ENCODE results near the gene IRF6.
A peak's percentile ranks its signal among the peaks of the same experiment; 100 is the strongest.

IRF6 gene

DNA sequence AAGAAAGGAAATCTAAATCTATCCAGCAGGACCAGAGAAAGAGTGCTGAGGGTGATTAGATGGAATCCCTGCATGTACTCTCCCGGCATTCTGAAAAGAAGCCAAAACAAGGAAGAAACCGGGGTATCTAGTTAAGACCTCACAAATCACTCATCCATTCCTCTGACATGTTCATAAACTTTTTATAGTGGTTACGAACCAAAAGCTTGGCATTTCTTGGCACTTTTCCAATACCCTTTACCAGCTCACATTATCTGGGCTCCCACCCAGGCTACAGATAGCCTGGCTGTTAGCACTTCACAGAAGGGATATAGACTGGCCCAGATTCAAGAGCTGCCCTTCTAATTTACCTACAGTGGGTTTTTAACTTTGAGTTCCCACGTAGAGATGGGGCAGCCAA is 19.8 kb downstream of the IRF6 start:
- FAIRE-seq = no peak

DNA sequence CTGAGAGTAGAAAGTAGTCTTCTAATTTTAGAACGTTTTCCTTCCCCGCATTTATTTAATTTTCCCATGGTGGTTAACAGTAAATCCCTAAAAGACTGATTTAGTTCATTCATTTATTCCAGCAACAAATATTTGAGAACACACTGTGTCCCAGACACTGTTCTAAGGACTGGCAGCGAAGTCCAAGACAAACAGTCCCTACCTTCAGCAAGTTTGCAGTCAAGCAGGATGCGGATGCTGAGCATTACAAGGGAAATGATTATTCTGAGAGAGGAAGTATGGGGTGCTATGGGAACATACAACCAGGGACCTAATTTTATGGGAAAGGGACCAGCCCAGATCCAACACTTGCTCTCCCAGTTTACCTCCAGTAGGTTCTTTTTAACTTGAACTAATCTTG is 20.4 kb downstream of the IRF6 start:
- FAIRE-seq = no peak

DNA sequence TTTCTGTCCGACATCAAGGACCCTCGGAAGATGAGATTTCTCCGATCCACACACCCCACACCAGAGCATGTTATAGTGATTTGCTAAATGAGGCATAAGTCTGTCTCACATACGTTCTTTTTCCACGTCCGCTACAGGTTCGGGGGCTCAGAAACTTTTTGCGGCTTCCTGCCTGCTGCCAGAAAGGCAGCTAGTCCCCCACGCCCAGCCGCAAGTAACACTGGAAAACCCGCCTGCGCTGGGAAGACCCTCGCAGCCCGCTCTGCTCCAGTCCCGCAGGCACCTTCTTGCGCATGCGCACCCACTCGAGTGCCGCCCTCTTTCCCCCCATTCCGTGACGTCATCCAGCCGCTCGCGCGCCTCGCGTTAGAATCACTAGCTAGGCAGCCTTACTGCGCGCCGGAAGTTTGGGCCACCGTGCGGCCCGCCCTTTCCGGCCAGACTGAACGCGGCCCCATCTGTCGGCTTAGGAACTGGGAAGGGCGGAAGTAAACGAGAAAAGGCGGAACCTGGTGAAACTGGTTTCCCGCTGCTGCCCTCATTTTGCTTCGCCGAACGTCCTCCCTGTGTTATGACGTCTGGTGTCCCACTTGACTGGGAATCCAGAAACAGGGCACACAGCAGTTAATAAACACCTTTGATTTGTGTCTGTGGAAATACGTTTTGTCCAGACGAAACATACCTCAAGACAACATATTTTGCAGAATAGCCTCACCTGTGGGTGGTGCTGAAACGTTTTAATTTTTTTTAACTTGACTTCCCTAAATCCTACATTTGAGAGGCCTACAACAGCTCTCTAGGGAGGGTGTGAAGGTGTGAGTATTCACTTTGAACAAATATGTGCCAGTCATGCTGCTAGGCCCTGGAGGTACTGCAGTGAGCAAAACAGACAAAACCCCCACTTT is 21.4 kb downstream of the IRF6 start, which contains the start of gene C1orf74:
Gene C1orf74 (minus strand): TSS at position 295 of the 905 bp plus-strand sequence. CDS start 925 bp downstream, outside the sequence.
- peak; percentile 98 for FAIRE-seq

DNA sequence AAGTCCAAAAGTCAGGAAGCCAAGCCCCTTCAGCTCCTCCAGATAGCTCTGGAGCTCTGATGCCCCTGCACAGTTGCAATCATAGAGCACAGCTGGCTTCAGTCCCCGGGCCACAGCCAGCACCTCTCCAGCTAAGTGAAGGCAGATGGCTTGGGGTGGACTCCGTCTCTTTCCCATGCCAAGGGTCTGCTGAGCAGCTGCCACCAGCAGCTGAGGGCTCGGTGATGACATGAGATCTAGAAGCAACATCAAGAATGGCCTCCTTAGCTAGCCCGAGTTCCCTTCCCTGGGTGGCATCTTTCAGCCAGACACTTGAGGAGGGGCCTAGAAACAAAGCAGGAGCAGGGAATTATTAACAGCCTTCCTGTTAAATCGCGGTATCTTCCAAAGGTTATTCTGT is 22.6 kb downstream of the IRF6 start:
- no peak for FAIRE-seq

DNA sequence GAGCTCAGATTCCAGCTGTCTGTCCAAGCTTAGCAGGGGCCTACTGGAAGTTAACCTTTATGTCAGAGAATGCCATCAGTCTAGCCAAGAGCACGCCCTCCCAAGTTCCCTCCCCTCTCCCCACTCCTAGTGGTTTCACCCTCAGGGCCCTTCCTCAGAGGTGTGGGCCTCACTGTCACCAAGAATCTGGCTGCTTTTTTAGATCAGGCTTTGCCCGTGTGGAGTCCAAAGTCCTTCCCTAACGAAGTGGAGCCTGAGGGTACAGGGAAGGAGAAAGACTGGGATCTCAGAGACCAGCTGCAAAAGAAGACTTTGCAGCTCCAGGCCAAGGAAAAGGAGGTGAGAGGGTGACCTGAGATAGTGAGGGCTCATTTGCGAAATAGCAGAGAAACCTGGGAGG is 25.7 kb downstream of the IRF6 start:
- FAIRE-seq = no peak

DNA sequence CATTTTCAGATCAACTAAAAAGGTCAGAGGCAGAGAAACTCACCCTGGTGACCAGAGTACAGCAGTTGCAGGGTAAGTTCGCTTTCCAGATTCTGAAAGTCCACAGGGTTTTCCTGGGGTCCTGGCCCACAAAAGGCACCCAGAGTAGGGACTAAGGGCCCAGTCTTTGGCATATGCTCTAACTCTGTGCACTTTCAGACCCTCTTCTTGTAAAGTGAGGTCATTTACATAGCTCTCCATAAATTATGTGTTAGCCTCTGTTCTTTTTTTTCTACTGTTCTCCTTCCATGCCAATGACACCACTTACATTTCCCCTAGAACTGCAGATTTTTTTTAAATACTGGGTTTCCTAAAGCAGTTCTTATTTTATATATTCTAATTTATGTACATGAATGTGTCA is 27.8 kb downstream of the IRF6 start:
- FAIRE-seq = no peak

DNA sequence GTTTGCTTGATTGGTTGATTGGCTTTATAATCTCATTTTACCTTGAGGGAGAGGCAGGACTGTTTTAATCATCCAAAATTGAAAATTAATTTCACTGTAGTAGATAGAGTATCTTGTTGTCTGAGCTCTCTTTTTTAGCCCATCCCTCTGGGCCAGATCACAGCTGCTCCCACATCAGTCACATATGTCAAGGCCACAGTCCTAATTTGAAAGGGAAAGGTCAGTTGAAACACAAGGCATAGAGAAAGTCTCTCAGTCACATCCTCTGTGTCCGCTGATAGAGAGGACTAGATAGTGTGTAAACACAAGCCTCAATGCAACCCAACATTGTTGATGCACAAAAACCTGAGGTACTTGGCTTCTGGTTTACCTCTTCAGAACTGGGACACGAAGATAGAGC is 28.4 kb downstream of the IRF6 start:
- no peak for FAIRE-seq

DNA sequence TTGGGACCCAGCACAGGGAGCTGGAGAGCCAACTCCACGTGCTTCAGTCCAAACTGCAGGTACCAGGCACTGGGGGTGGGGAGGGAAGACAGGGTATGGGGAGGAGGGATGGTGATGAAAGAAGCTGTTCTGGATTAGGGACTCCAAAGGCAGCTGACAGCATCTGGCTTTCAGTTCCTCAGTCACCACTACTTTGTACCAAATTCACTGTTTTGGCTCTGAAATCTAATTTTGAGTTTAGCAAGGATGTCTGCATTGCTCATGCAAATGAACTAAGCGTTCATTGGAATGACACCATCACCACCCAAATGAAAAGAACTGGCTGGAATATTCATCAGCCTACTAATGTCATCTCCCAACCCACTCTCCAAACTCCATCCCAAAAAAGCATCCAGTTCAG is 30.3 kb downstream of the IRF6 start:
- no peak for FAIRE-seq

DNA sequence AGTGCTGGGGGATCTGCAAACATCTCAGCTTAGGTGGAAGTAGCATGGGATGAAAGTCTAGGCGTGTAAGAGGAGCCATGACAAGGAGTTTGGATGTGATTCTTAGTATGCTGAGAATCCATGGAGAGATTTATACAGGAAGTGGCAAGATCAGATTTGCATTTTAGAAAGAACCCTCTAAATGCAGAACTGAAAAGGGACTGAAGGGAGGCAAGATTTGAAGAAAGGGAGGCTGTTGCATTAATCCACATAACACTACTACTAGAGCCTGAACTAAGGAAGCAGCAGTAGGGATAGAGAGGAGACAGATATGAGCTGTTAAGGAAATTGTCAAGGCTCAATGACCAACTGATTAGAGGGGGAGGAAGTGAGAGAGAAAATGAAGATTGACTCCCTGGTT is 31.4 kb downstream of the IRF6 start:
- no peak for FAIRE-seq

DNA sequence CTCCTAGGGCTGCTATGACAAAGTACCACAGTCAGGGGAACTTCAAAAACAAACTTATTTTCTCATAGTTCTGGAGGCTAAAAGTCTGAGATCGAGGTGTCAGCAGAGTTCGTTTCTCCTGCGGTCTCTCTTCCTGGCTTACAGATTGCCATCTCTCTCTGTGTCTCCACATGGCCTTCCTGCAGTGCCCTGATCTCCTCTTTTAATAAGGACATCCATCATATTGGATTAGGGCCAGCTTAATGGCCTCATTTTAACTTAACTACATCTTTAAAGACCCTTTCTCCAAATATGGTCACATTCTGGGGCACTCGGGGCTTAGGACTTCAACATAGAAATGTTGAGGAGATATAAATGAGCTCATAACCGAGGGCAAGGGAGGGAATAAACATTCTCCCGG is 33.8 kb downstream of the IRF6 start:
- FAIRE-seq = no peak

DNA sequence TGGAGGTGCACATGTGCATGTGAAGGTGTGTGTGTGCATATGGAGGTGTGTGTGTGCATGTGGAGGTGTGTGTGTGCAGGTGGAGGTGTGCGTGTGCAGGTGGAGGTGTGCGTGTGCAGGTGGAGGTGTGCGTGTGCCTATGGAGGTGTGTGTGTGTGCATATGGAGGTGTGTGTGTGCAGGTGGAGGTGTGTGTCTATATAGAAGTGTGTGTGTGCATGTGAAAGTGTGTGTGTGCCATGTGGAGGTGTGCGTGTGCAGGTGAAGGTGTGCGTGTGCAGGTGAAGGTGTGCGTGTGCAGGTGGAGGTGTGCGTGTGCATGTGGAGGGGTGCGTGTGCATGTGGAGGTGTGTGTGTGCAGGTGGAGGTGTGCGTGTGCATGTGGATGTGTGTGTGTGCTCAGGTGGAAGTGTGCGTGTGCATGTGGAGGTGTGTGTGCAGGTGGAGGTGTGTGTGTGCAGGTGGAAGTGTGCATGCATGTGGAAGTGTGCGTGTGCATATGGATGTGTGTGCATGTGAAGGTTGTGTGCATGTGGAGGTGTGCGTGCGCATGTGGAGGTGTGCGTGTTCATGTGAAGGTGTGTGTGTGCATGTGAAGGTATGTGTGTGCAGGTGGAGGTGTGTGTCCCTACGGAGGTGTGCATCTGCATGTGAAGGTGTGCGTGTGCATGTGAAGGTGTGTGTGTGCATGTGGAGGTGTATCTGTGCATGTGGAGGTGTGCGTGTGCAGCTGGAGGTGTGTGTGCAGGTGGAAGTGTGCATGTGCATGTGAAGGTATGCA is 35.1 kb downstream of the IRF6 start:
- FAIRE-seq = no peak

DNA sequence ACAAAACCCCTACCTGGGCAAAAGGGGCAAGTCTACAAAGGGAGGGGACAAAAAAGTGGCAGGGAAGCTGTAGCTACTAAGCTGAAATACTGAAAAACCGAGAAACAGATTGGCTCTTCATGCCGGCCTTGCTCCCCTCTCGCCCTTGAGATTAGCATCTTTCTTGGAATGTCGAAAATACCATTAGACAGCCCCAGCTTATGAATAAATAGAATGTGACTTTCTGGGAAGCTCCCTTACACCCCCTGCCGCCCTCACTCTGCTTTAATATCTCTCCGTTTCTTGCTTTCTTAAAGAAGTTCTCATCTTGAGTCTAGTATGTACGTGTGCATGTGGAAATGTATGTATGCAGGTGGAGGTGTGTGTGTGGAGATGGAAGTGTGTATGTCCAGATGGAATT is 36.0 kb downstream of the IRF6 start:
- FAIRE-seq = no peak

DNA sequence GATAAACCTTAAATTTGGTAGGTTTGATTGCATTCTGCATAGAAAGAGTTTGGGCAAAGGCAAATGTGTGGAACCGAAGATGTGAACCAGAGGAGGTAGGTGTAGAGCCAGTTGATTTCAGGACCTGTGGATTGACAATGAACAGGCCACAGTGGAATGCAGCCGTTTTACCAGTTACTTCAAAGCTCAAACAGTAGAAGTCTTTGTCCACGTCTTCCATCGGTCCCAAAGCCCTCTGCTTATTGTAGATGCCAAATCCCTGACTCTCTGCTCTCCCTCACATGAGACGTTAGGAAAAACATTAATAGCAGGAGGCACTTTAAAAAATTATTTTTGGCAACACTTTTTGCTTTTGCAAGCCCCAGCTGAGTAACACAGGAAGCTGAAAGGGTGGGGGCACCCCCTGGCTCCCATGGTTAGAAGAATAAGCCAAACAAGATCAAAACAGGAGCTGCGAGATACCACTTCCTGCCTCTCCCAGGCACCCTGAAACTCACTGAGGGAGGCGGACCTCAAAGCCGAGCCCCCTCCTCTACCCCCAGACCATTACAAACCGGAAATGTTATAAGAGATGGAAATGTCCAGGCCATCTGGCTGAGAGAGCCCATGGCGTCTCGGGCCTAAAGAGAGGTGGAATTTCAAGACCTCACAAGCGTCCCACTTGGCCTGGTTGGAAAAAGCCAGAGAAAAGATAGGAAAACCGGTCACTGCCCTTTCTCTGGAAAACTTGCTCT is 36.6 kb downstream of the IRF6 start:
- FAIRE-seq = no peak

DNA sequence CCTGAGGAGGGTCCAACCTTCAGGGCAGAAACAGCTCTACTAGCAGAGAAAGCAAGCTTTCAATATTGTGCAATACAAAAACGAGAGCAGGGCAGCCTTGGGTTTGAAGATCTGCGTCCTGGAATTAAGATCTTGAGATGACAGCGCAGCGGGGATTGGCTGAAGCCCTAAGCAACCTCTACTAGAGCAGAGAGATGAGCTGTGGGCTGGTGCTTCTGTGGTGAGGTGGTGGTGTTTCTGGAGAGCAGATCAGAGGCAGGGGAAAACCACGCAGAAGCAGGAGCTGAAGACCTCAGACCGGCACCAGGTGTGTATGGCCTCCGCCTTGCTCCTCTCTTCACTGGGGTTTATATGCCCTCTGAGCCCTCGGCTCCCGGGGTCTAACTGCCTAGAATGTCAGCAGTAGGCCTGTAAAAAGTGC is 37.6 kb downstream of the IRF6 start:
- FAIRE-seq = no peak

DNA sequence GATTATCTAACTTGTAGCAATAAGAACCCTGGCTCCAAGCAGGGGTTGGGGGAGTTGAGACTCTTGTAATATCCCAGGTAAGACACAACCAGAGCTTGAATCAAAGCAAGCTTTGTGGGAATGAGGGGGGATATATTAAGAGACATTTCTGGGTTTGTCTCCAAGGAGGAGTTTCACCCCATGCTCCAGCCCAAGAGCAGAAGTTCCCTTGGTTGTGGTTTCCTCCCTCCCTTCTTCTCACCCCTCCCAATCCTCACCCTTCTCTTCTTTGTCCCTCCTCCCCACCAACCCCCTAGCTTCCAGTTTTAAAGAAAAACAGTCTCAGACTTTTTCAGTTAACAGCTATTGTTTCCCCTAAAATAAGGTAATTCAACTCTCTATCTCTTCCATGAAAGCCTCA is 38.2 kb downstream of the IRF6 start:
- no peak for FAIRE-seq

DNA sequence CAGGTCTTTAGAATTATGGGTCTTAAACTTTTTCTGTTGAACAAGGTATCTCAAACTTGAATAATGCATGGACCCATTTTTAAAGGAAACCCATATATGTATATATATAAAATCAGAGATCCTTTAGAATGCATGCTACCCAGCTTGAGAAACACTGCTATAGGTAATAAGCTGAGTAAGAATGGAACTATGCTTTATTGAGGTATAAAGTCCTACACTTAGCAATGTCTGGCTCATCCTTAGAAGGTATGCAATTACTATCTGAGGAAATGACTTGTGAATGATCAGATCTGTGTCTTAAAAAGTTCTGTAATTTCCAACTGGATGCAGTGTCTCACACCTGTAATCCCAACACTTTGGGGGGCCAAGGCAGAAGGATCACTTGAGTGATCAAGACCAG is 38.8 kb downstream of the IRF6 start:
- FAIRE-seq = no peak

DNA sequence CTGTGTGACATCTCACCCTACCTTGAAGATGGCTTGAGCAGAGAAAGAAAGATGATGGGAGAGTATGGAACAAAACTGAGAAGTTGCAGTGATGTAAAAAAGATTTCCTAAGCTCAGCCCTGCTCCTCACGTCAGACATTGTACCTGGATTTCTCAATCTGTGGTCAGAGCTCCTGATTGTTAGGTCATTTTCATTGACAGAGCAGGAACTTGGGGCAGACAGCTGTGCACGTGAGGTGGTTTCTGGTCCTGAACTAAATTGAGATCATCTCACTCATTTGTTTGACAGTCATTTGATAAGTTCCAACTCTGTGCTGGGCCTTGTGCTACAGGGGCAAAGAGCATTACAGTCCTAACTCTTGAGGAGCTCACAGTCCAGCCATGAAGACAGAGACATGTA is 39.9 kb downstream of the IRF6 start:
- no peak for FAIRE-seq

DNA sequence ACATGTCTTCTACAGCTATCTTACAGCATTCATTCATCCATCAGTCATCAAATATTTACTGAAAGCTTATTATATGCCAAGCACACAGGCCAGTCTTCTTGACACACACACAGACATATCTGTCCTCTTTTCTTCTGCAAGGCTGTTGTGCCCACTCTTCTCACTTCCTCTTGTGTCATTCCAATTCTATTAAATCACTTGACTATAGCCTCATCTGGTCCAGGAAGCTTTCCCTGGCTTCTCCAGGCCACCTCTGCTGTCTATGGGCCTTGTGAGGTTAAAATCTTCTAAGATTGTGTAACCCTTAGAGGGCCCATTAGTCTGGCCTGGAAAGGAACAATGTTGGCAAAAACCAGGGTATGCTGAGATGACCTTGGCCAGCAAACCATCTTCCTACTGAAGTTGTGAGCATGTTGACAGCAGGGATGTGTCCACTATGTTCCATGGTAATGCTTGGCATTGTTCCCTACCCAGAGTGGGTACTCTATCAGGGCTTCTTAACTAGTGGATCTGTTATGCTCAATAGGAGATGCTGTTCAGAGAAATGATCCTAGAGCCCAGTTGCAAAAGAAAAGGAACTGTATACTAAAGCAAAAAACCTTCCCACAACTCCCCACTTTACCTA is 44.8 kb downstream of the IRF6 start:
- no peak for FAIRE-seq

DNA sequence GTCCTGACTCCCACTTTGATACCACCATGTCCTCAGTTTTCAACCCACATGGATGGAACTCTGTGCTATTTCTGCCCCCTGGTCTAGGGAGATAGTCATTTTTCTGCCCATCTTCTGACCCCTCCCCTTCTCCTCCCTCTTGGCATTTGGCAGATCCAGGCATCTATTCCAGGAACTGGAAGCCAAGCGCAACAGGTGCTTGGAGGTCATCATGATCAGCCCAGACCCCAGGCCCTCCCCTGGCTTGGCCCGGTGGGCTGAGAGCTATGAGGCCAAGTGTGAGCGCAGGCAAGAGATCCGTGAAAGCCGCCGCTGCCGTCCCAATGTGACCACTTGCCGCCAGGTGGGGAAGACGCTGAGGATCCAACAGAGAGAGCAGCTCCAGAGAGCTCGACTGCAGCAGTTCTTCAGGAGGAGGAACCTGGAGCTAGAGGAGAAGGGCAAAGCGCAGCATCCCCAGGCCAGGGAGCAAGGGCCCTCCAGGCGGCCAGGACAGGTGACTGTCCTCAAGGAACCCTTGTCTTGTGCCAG is 46.0 kb downstream of the IRF6 start:
- FAIRE-seq = no peak

DNA sequence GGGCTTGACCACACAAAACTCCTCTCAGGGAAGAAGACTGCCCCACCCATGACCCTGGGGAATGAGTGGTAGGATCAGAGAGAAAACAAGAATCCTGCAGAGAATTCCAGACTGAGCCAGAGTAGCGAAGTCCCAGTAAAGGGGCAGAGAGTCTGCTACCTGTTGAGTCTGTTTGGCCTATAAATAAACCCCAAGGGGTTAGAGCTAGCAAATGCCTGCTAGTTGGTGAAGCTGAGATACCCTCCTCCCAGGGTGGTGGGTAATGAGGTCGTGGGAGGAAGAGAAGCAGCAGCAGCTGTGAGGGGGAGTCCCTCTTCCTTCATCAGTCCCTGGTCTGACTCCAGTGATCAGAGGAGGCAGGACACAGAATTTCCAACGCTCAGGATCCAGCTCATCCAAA is 47.5 kb downstream of the IRF6 start:
- FAIRE-seq = no peak

DNA sequence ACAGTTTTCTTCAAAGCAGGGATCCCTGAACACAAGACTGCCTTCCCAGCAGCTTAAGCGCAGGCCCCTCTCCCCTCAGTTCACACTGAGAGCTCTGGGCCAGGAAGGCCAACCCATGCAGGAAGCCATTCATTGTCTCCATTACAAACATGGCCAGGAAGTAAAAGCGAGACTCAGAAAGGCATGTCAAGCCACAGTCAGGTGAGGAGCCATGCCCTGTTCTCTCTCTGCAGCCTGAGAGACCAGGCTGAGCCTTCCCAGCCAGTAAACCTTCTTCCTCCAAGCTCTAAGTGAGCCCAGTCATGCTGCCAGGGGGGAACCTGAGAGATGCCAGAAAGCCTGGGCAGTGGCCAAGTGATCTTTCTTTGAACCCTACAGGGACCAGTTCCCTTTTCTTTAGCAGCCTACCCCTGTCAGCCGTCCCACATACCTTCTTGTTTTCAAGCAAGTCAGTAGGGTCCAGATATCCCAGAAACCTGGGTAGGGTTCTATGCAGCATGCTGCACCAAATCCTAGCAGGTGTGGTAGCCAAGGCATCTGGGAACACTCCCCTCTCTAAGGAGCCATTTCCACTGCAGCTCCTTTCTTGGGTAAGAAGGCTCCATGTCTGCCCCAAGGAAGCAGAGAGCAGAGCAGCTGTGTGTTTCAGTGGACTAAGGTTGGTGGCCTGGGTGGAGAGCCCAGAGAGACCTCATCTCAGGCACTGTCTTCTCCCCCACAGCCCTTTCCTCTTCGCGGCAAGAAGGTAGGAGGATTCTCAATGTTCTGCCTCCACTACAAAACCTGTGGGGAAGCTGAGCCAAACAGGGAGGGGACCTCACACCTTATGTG is 49.1 kb downstream of the IRF6 start:
- FAIRE-seq = no peak

Measured in G401.6 (cell line).